ENCODE measurements around the gene CNOT4.

- TF ChIP-seq CTCF (conservative IDR thresholded peaks at IDR 0.05 in 1 of 2, IDR thresholded peaks at IDR 0.05 in 1 of 2; ENCODE audit: extremely low read depth in 1 of 2, insufficient read depth in 1 of 2, low read depth in 1 of 2, low read length in 2 of 2): no peak
- no peak for TF ChIP-seq EZH2 (IDR thresholded peaks at IDR 0.05; ENCODE audit: borderline replicate concordance, low read length)
Observed at GRCh38 chr7:135403302-135403701, 106.6 kb downstream of the CNOT4 start.
